SJSA1 (cell line): ENCODE data around the gene DESI2. TPM values are rescaled to one million over a fixed set of nuclear protein-coding genes. Genes with fewer than 3 reads are reported as not detected.
"Not testable (repeated sequence)": the region's sequence is repeated elsewhere in the genome, so short reads cannot be mapped to it uniquely, and the experiment has no call there.

Source experiments
- DNase-seq, 2 experiments: peaks; one replicate each; pipeline ENCODE4 v3.0.0-alpha.2; 2015 to 2020; ENCODE audit warnings: low spot score in 2 of 2, low read depth in 1 of 2
- H3K27ac ChIP-seq: fragments of 250-450 bp; sonication (Bioruptor Pico); 2 replicates; pipeline ENCODE4 v1.5.1; 2020; ENCODE audit warnings: mild to moderate bottlenecking, moderate library complexity
- H3K27me3 ChIP-seq: fragments of 250-450 bp; sonication (Bioruptor Pico); replicated peaks from 2 replicates; pipeline ENCODE4 v1.5.1; 2020; ENCODE audit warnings: mild to moderate bottlenecking, moderate library complexity
- H3K36me3 ChIP-seq: fragments of 250-450 bp; sonication (Bioruptor Pico); 2 replicates; pipeline ENCODE4 v1.5.1; 2020; ENCODE audit warnings: mild to moderate bottlenecking
- H3K4me1 ChIP-seq: fragments of 250-450 bp; sonication (Bioruptor Pico); replicated peaks from 2 replicates; pipeline ENCODE4 v1.6.1; 2021; ENCODE audit warnings: mild to moderate bottlenecking
- H3K4me3 ChIP-seq: fragments of 250-450 bp; sonication (Bioruptor Pico); 2 replicates; pipeline ENCODE4 v1.5.1; 2020; ENCODE audit warnings: mild to moderate bottlenecking
- H3K9me3 ChIP-seq: fragments of 250-450 bp; sonication (Bioruptor Pico); replicated peaks from 2 replicates; pipeline ENCODE4 v1.5.1; 2020; ENCODE audit warnings: mild to moderate bottlenecking
- total RNA-seq: library from RNA; depleted of rRNA; stranded (reverse); fragments of >200 nt; shearing (Covaris generic); gene quantifications from 2 replicates; pipeline ENCODE4 v1.2.3, GENCODE V29; 2014

The DESI2 gene
- total RNA-seq, 1 experiment from 2014 or later: 85.8 TPM

DNA sequence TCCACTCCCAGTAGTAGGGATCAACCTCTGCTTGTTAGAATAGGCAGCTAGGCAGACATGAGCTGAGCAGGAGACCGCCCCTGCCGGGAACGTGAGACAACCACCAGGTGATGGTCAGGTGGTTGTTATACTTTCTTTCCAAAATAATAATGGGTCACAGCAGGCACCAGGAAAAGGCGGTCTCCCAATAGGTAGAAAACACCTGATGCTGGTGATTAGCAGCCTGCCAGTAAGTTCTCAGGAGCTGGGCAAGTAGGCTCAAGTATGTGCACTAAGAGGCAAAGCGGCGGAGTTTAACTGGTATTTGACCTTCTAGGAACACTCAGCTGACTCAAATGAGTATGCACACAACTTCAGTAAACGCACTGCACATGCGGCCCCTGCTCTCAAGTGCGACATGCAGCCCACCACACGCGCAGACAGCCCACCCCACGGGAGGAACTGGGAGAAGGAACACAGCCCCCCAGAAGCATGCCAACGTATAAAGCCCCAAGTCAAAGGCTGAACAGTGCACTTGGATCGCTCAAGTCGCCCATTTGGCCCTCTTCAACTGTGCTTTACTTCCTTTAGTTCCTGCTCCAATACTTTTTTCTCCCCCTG, 80.0 kb downstream of the DESI2 start:
- Histone ChIP-seq H3K27ac (no peak overlapping the region), H3K36me3 (no peaks in the 10 kb centered on the region), H3K27me3 (no peaks in the 10 kb centered on the region), H3K4me1 (peaks cover 17% of the 10 kb centered on the region), H3K9me3 (peaks cover 7% of the 10 kb centered on the region; the same call in 1 of the 2 replicates), H3K4me3 (no peak overlapping the region)
- DNase-seq: no peak

DNA sequence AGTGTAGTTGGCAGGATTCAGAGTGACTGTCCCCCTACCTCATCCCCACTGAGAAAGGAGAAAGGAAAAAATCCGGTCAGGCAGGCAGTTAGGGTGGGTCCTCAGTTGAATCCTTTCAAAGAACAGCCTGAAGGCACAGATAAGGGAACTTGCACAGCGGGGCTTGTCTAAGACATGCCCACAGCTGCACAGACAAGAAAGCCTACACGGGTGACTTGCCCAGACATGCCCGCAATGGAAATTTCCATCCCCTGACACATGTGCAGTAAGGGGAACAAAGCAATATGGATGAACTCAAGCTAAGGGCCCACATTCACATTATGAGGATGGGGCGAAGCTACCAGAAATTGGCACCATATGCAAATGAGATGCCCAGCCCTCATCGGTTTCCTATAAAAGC, 82.5 kb downstream of the DESI2 start:
- Histone ChIP-seq H3K36me3 (no peaks in the 10 kb centered on the region), H3K4me1 (peaks cover 16% of the 10 kb centered on the region), H3K27ac (no peak overlapping the region), H3K4me3 (no peak overlapping the region), H3K9me3 (peaks cover 7% of the 10 kb centered on the region; the same call in 1 of the 2 replicates), H3K27me3 (no peaks in the 10 kb centered on the region)
- DNase-seq: no peak

DNA sequence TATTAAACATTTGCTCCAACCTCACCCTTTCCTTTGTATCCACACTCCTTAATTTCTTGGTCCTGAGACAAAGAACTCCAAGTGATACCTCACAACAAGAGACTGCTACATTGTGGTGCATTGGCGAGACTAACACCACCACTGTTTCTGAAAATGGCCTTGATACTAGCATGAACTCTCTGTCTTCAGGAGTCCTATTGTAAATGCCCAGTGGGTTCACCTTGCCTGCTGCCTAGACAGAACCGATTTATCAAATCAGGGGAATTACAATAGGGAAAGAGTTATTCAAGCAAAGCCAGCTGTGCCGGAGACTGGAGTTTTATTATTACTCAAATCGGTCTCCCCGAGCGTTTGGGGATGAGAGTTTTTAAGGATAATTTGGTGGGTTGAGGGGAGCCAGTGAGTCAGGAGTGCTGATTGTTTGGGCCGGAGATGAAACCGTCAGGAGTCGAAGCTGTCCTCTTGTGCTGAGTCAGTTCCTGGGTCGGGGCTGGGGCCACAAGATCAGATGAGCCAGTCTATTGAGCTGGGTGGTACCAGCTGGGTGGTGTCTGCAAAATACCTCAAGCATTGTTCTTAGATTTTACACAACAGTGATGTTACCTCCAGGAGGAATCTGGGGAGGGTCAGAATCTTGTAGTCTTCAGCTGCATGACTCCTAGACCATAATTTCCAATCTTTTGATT, 83.1 kb downstream of the DESI2 start:
- H3K36me3 ChIP-seq: no peaks in the 10 kb centered on the region
- H3K27me3 ChIP-seq: no peaks in the 10 kb centered on the region
- no peak overlapping the region for H3K27ac ChIP-seq
- H3K4me1 ChIP-seq: peaks cover 10% of the 10 kb centered on the region
- H3K4me3 ChIP-seq: no peak overlapping the region
- H3K9me3 ChIP-seq: peaks cover 7% of the 10 kb centered on the region; the same call in 1 of the 2 replicates
- DNase-seq: no peak

DNA sequence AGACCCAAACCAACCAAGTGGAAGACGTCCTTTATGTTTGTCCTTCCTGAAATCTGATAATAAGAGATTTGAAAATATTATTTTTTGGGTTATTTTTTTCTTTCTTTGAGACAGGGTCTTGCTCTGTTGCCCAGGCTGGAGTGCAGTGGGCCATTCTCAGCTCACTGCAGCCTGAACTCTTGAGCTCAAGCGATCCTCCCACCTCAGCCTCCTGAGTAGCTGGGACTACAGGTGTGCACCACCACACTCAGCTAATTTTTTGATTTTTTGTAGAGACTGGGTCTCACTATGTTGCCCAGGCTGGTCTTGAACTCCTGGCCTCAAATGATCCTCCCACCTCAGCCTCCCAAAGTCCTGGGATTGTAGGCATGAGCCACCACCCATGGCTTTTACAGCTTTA, 86.2 kb downstream of the DESI2 start:
- H3K36me3 ChIP-seq, H3K4me3 ChIP-seq, H3K9me3 ChIP-seq, H3K4me1 ChIP-seq, H3K27ac ChIP-seq, H3K27me3 ChIP-seq, DNase-seq: not testable (repeated sequence)

DNA sequence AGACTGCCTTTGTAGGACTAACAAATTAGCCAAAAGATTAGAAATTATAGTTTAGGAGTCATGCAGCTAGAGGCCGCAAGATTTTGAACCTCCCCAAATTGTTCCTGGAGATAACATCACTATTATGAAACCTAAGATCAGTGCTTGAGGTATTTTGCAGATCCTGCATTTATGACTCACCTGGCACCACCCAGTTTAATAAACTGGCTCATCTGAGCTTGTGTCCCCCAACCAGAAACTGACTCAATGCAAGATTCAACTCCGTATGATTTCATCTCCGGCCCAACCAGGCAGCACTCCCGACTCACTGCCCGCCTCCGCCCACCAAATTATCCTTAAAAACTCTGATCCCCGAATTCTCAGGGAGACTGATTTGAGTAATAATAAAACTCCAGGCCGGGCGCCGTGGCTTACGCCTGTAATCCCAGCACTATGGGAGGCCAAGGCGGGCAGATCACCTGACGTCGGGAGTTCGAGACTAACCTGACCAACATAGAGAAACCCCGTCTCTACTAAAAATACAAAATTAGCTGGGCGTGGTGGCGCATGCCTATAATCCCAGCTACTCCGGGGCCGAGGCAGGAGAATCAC, 87.2 kb downstream of the DESI2 start:
- not testable (repeated sequence) for H3K27me3 ChIP-seq, H3K4me3 ChIP-seq, H3K27ac ChIP-seq, H3K4me1 ChIP-seq, H3K9me3 ChIP-seq, DNase-seq, H3K36me3 ChIP-seq

DNA sequence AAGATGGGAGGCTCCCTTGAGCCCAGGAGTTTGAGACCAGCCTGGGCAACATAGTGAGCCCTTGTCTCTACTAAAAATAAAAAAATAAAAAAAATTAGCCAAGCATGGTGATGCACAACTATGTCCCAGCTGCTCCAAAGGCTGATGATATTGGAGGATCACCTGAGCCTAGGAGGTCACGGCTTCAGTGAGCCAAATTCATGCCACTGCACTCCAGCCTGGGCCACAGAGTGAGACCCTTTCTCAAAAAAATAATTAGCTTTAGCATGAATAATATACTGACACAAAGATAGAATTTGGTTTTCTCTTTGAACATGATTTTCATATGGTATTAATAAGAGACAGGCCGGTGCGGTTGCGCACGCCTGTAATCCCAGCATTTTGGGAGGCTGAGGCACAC, 88.8 kb downstream of the DESI2 start:
- no peak overlapping the region for H3K4me3 ChIP-seq
- H3K27me3 ChIP-seq: no peaks in the 10 kb centered on the region
- no peak for DNase-seq
- H3K4me1 ChIP-seq: no peaks in the 10 kb centered on the region
- no peaks in the 10 kb centered on the region for H3K36me3 ChIP-seq
- no peaks in the 10 kb centered on the region for H3K9me3 ChIP-seq
- no peak overlapping the region for H3K27ac ChIP-seq

DNA sequence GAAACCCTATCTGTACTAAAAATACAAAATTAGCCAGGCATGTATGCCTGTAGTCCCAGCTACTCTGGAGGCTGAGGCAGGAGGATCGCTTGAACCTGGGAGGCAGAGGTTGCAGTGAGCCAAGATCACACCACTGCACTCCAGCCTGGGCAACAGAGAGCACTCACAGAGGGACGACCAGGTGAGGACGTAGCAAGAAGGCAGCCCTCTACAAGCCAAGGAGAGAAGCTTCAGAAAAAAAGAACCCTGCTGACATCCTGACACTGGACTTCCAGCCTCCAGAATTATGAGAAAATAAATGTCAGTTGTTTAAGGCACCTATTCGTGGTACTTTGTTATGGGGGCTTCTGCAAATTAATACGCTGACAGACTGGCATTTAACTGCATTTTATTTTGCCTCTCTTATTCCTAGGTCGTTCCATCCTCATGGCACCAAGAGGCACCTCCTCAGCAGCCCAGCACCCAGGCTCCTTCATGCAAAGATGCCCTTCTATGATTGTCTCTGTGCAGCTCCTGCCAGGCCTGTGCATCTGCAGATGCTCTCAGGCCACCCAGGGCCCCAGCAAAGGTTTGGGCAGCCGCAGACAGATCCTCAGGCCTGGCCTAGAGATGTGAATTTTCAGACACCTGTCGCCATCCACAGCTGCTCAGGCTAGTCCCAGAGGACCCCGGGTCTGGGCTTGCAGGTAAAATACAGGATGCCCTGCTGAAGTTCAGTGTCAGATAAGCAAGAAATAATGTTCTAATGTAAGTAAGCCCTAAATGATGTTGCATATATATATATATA, 96.5 kb downstream of the DESI2 start:
- Histone ChIP-seq H3K36me3 (no peaks in the 10 kb centered on the region), H3K27me3 (no peaks in the 10 kb centered on the region), H3K27ac (no peak overlapping the region), H3K4me1 (no peaks in the 10 kb centered on the region), H3K4me3 (no peak overlapping the region), H3K9me3 (no peaks in the 10 kb centered on the region)
- DNase-seq: no peak

DNA sequence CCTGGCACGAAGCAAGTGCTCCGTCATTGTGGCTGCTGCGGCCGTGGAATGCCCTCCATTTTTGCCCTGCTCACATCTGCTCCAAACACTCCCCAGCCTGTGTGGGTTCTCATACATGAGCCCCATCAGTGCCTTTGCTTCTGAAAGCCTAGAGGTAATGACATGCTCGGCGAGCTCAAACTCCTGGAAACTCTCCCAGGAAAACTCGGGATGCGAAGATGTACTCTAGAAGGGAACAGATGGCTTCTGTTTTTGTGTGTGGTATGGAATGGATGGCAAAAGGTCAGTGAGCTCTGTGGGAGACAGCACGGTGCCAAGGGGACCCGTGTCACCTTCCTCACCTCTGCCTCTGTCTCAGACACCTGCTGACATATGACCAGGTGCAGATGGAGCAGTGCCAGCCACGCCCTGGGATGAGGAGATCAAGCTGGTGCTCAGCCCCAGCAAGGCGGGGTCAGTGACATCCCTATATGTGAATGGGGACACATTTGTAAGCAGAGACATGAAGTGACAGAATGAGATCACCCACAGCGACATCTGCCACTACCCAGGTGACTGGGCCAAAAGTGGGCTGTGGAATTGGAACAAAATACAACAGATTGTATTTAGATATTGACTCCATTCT, 98.5 kb downstream of the DESI2 start:
- Histone ChIP-seq H3K4me1 (no peaks in the 10 kb centered on the region), H3K36me3 (no peaks in the 10 kb centered on the region), H3K4me3 (no peak overlapping the region), H3K27ac (no peak overlapping the region), H3K27me3 (no peaks in the 10 kb centered on the region), H3K9me3 (no peaks in the 10 kb centered on the region)
- DNase-seq: no peak

DNA sequence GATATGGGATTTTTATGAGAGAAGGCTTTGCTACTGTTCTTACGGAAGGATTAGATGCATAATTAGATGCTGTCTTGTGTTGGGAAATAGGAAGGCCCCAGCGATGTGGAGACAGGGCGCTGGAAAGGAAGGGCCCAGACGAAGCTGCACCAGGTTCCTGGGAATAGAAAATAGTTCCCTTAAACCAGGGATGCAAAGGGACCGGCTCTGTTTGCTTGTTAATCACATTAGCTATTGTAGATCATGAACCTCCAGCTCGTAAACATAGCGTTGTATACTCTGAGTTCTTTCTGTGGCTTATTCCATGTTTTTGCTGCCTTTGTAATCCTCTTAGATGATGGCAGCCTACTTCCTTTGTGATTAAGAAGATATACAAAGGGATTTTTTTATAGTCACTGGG, 102.7 kb downstream of the DESI2 start:
- H3K4me1 ChIP-seq: no peaks in the 10 kb centered on the region
- no peak for DNase-seq
- H3K4me3 ChIP-seq: no peak overlapping the region
- no peaks in the 10 kb centered on the region for H3K9me3 ChIP-seq
- no peaks in the 10 kb centered on the region for H3K27me3 ChIP-seq
- no peak overlapping the region for H3K27ac ChIP-seq
- no peaks in the 10 kb centered on the region for H3K36me3 ChIP-seq

DNA sequence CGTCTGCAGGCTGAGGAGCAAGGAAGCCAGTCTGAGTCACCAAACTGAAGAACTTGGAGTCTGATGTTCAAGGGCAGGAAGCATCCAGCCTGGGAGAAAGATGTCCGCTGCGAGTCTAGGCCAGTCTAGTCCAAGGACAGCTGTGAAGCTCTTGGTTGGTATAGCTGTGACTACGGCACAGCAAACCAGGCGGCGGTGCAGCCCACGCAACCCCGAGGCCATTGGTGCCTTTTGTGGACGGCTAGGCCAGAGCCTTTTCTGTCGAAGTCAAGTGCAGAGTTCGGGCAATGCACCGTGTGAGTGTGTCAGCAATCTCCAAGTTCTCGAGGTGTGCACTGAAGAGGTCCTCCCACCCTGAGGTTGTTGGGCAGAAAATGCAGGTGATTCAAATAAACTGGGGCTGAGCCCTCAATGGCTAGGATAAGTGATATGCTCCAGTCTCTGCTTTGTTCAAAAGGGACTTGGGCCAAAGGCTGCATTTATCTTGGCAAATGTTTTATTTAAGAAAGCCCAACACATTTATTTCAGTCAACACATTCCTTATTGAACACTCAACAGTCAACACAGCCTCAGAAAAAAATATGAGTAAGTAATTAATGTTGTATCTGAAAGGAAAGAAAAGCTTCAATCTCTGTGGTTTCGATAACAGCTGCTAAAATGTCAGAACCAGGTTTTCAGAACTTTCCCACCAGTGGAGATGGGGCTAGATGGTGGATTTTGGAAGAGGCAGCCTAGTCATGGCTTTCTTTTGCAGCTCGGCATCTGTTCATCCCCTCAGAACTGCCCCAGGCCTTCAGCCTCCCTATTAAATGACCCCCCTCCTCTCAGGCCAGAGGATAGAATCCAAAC, 104.4 kb downstream of the DESI2 start:
- no peak for DNase-seq
- H3K36me3 ChIP-seq: no peaks in the 10 kb centered on the region
- no peaks in the 10 kb centered on the region for H3K27me3 ChIP-seq
- H3K9me3 ChIP-seq: no peaks in the 10 kb centered on the region
- H3K27ac ChIP-seq: no peak overlapping the region
- no peak overlapping the region for H3K4me3 ChIP-seq
- H3K4me1 ChIP-seq: no peaks in the 10 kb centered on the region
